Fibroblast of skin of back (primary cell): Measurements from ENCODE around the gene CCNH.
A peak's percentile ranks its signal among the peaks of the same experiment; 100 is the strongest.

Experiments
- DNase-seq: peaks from one replicate; pipeline ENCODE4 v3.0.0-alpha.2; 2013

CCNH gene

DNA sequence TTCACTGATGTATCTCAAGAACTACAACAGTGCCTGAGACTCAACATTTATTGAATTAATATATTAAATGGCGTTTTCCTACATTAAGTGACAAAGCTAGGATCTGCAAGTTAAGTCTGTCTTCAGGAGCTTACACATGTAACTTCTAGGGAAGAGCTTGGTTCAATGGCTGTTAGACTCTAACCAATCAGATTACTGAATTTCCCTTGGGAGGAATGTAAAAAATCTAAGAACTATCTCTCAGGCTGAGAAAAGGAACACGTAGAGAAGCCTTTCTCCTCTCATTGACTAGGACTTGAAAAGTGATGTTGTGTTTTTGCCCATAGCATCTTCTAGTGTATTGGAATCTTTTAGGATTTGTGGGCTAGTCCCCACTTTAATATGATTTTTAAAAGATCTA lies 53.6 kb downstream of the CCNH start:
- no peak for DNase-seq

DNA sequence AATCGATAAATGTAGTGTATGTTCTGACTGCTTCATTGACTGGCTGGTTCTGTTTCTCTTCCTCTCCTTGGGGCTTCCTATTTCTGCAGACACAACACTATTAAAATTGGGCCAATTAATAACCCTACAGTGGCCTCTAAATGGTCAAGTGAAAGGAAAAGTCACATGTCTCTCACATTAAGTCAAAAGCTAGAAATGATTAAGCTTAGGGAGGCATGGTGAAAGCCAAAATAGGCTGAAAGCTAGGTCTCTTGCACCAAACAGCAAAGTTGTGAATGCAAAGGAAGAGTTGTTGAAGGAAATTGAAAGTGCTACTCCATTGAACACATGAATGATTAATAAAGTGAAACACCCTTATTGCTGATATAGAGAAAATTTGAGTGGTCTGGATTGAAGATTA lies 58.2 kb downstream of the CCNH start:
- no peak for DNase-seq

DNA sequence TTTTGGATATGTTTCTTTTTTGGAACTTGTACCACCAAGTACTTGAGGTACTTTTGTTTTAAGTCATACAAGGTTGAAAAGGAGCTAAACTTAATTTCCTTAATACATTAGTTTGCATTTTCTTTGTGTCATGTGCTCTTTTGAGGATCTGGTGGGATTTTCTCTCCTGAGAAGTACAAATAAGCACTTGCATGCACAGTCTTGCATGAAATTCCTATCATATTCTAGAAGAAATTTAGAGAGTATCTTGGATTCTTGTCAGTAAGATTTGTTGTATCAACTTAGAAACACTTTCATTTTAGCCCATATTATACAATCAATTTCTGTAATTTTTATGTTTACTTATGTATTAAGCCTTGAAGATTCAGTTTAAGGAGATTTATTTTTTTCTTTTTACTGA lies 64.9 kb downstream of the CCNH start:
- DNase-seq = peak; percentile 10

DNA sequence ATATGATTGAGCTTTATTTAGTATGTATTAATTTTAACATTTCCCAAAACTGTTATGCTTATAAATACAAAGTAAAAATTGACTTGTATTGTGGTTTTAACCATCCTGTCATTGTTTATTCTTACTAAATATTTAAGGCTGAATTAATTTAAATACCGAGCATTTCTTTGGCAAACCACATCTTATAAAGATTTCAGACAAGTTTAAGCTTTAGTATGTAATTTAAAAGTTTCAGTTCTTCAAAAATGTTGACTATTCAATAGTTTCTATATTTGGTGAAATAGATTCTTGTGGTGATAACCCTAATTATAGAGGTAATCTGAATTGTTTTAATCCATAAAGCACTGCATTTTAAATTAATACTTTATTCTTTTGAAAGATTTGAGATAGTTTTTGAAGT lies 65.5 kb downstream of the CCNH start:
- DNase-seq = peak; percentile 32
